GM12865 (cell line): ENCODE measurements around the gene CCDC136.

Experiments
- DNase-seq: peaks from one replicate; pipeline ENCODE4 v3.0.0; 2010; ENCODE audit warnings: low read depth
- H3K4me3 ChIP-seq: 2 replicates; pipeline ENCODE4 v1.5.1; 2011; ENCODE audit warnings: mild to moderate bottlenecking, low read depth, low read length, control low read depth
- CTCF ChIP-seq: IDR thresholded peaks from 2 replicates; pipeline ENCODE4 v1.5.1; 2011; ENCODE audit warnings: low read length, control low read depth, low read depth, inconsistent platforms; ENCODE audit not compliant: insufficient read depth; ENCODE audit errors: missing control alignments

CCDC136 gene

GRCh38 chr7:128785738-128786137 is 6.0 kb upstream of the CCDC136 start:
- no peak for TF ChIP-seq CTCF
- no peak for DNase-seq
- no peak overlapping the region for H3K4me3 ChIP-seq

GRCh38 chr7:128788446-128789412 is 3.0 kb upstream of the CCDC136 start:
- DNase-seq: no peak
- TF ChIP-seq CTCF: no peak
- H3K4me3 ChIP-seq: no peak overlapping the region

DNA sequence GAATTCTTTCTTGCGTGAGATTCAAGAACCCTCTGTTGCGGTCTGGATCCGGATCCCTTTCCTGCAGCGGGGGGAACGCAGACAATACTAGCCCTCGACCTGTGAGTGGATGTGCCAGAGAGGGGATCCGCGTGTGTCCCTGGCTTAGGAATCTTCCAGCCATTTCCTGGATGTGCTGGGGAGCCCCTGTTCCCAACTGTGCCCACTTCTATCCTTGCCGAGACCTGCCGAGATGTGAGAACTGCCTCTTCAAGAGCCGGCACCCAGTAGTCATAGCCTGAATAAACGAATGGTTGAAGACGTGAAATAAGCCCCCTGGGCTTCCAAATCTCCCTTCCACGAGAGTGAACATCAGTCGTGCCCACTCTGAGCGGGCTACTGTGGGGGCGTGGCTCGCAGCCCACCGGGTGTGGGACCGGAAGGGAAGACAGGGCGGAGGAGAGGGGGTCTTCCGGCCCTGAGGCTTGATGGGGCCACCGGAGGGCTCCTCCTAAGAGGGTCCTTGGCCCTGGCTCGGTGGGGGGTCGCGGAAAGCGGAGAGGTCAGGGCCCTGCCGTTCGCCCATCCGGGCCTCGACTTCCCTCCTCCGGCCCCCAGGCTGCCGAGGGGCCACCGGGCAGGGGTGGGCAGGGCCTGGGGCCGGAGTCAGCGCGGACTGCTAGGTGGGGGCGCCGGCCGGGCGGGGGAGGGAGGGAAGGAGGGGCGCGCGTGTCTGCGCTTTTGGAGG is 1.3 kb upstream of the CCDC136 start:
- peak overlapping the region; percentile 77 for H3K4me3 ChIP-seq
- no peak for DNase-seq
- no peak for TF ChIP-seq CTCF

- no peak for DNase-seq
- TF ChIP-seq CTCF: no peak
- H3K4me3 ChIP-seq: peak overlapping the region; percentile 77
Observed at GRCh38 chr7:128791972-128792327, 182 bp downstream of the CCDC136 start.

- DNase-seq: no peak
- no peak overlapping the region for H3K4me3 ChIP-seq
- no peak for TF ChIP-seq CTCF
Observed at GRCh38 chr7:128792471-128793180, 858 bp downstream of the CCDC136 start.

DNA sequence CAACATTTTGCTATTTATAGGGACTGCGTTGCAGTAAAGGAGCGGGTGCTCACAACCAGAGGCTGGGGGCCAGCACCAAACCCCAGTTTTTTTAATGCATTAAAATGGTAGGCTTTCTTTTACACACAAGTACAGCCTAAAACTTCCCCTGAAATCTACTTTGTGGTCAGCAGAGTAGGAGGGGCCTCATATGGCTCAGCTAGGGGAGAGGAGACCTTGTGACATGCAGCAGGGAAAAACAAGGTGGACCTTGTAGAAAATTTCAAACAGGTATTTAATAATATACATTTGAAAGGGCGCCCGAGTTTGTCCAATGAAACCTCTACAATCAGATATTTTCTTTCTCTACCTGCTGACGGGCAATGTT is 1.4 kb downstream of the CCDC136 start:
- DNase-seq: no peak
- H3K4me3 ChIP-seq: no peak overlapping the region
- no peak for TF ChIP-seq CTCF
